ENCODE data around the gene FBXL3.
"Not testable (repeated sequence)": the region's sequence is repeated elsewhere in the genome, so short reads cannot be mapped to it uniquely, and the experiment has no call there.

The FBXL3 gene

DNA sequence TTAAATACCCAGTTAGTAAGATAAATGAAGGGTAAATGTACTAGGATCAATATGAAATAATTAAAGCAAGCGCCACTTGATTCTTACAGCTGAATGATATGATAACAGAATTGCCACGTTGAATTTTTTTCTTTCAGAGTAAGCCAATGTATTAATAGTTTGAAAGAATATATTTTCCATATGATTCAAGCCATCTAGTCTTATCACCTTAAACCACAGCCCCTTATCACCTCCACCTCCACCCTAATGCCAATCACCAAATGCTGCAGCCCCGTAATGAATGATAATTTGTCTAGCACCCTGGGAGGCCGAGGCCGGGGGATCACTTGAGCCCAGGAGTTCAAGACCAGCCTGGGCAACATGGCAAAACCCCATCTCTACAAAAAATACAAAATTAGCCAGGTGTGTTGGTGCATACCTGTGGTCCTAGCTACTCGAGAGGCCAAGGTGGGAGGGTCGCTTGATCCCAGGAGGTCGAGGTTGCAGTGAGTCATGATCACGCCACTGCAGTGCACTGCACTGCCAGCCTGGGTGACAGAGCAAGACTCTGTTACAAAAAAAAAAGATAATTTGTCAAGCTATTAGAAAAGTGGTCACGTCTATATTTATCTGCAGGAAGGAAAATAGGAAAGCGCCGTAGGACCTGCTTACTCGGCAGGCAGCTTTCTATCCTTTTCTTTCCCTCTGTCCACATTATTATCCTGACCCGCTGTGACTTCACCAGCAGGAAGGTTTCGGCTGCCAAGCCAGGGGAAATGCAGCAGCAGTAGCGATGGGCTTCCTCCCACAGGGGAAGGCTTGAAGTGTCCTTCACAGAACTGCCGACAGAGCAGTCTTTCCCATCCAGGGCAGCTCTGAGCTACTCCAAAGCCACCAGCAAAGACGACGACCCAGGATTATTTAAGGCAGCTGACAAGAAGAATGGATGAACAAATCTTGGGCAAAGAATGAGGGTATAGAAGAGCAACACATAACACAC is 54.8 kb downstream of the FBXL3 start:
- TF ChIP-seq, protein P1, sequence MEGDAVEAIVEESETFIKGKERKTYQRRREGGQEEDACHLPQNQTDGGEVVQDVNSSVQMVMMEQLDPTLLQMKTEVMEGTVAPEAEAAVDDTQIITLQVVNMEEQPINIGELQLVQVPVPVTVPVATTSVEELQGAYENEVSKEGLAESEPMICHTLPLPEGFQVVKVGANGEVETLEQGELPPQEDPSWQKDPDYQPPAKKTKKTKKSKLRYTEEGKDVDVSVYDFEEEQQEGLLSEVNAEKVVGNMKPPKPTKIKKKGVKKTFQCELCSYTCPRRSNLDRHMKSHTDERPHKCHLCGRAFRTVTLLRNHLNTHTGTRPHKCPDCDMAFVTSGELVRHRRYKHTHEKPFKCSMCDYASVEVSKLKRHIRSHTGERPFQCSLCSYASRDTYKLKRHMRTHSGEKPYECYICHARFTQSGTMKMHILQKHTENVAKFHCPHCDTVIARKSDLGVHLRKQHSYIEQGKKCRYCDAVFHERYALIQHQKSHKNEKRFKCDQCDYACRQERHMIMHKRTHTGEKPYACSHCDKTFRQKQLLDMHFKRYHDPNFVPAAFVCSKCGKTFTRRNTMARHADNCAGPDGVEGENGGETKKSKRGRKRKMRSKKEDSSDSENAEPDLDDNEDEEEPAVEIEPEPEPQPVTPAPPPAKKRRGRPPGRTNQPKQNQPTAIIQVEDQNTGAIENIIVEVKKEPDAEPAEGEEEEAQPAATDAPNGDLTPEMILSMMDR (IDR thresholded peaks at IDR 0.05; ENCODE audit: control insufficient read depth, insufficient read depth, low read depth, low read length, missing control alignments): no peak
- no peak overlapping the region for H3K4me3 ChIP-seq (ENCODE audit: control insufficient read depth, low read depth, low read length)
- no peak for DNase-seq (ENCODE audit: low read depth)

DNA sequence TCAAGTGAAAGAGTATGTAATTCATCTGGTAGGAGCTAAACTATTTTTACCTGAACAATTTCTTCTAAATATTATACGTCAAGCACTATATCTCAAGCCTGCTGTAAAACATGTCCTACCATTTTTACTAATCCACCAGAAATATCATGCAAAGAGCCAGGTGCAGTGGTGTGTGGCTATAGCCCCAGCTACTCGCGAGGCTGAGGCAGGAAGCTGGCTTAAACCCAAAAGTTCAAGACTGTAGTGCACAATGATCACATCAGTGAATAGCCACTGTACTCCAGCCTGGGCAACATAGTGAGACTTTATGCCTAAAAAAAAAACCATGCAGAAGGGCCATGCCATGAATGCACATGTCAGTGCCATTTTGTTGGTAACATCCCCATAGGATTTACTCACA is 55.7 kb downstream of the FBXL3 start:
- no peak overlapping the region for H3K4me3 ChIP-seq (ENCODE audit: control insufficient read depth, low read depth, low read length)
- TF ChIP-seq, protein P1 (IDR thresholded peaks at IDR 0.05; ENCODE audit: control insufficient read depth, insufficient read depth, low read depth, low read length, missing control alignments): no peak
- no peak for DNase-seq (ENCODE audit: low read depth)

DNA sequence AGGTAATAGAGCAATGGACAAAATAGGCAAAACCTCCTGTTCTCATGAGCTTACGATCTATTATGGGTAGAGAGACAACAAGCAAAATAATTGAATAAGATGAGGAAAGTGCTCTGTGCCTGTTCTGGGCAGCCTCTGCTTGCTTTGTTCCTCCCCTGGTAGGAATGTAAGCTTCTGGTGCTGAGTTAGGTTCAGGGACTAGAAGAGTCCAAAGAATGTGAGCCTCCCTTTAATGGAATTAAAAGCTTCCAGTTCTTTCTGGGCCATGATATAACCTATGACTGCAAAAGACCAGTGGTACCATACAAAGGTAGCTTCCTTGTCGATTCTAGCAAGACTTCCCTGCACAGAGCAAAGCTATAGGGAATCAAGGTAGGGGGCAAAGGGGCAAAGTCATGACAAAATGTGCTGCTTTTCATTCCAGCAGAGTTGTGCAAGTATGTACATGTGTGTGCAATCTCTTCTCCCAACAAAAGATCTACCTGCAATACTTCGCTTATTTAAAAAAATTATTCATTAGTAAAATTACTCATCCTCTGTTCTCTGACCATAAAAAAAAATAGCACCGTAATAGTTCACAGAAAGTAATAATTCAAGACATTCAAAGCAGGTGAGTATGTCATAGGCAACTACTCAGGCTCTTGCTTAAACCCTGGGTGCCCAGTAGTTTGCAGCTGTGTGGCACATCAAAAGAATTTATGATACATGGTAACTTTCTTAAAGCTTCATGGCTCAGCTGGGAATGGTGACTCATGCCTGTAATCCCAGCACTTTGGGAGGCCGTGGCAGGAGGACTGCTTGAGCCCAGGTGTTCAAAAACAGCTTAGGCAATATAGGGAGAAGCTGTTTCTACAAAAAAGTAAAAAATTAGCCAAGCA is 57.2 kb downstream of the FBXL3 start:
- no peak for DNase-seq (ENCODE audit: low read depth)
- H3K4me3 ChIP-seq (ENCODE audit: control insufficient read depth, low read depth, low read length): no peak overlapping the region
- TF ChIP-seq, protein P1 (IDR thresholded peaks at IDR 0.05; ENCODE audit: control insufficient read depth, insufficient read depth, low read depth, low read length, missing control alignments): no peak

DNA sequence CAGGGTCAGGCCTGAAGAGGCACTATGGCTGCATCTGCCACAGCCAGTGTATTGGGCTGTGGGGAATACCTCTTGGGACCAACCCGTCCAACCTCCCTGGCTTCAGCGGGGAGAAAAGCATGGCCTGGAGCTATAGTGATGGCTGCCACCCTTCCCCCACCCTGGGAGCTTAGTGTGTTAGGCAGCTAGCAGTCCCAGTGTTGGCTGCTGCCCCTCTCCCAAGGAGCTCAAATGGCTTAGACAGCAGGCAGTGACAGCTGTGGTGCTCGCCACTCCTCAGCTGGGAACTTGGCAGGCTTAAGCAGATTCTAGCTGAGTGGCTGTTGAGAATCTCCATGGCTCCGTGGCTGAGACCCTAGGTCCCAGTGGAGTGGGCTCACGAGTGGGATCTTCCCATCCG is 58.9 kb downstream of the FBXL3 start:
- no peak for DNase-seq (ENCODE audit: low read depth)
- TF ChIP-seq, protein P1 (IDR thresholded peaks at IDR 0.05; ENCODE audit: control insufficient read depth, insufficient read depth, low read depth, low read length, missing control alignments): no peak
- H3K4me3 ChIP-seq (ENCODE audit: control insufficient read depth, low read depth, low read length): no peak overlapping the region

DNA sequence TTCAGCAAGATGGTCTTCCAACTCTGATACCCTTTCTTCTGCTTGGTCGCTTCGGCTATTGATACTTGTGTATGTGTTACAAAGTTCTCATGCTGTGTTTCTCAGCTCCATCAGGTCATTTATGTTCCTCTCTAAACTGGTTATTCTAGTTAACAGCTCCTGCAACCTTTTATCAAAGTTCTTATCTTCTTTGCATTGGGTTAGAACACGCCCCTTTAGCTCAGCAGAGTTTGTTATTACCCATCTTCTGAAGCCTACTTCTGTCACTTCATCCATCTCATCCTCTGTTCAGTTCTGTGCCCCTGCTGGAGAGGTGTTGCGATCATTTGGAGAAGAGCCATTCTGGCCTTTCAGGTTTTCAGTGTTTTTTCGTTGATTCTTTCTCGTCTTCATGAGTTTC is 59.9 kb downstream of the FBXL3 start:
- DNase-seq (ENCODE audit: low read depth): no peak
- no peak overlapping the region for H3K4me3 ChIP-seq (ENCODE audit: control insufficient read depth, low read depth, low read length)
- TF ChIP-seq, protein P1 (IDR thresholded peaks at IDR 0.05; ENCODE audit: control insufficient read depth, insufficient read depth, low read depth, low read length, missing control alignments): no peak

DNA sequence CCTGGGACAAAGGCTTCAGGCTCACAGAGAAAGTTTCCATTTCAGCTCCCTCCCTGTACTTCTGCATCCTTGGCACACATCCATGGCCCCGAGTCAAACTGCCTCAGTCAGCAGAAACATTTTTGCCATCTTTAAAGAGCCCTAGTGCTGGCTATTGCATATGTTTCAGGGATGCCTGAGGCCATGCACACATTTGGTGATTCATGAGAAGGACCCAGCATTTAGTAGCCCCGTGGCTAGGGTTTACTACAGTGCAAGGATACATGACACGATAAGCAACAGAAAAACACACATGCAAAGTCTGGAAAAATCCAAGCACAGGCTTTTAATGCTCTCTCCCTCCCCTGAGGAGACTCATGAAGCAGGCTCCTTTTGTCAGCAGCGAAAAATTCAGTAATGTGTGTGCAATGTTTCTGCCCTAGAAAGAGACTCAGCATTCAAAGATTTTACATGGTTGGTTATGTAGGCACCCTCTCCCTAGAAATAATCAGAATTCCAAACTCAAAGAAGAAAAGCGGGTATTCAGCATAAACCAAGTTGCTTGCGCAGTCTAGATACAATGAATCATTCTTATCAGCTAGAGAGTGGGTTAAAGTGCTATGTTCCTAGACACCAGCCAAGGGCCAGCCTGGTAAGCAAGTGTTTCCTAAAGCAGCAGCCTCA is 61.1 kb downstream of the FBXL3 start:
- peak; percentile 44 for DNase-seq (ENCODE audit: low read depth)
- no peak overlapping the region for H3K4me3 ChIP-seq (ENCODE audit: control insufficient read depth, low read depth, low read length)
- TF ChIP-seq, protein P1 (IDR thresholded peaks at IDR 0.05; ENCODE audit: control insufficient read depth, insufficient read depth, low read depth, low read length, missing control alignments): no peak

DNA sequence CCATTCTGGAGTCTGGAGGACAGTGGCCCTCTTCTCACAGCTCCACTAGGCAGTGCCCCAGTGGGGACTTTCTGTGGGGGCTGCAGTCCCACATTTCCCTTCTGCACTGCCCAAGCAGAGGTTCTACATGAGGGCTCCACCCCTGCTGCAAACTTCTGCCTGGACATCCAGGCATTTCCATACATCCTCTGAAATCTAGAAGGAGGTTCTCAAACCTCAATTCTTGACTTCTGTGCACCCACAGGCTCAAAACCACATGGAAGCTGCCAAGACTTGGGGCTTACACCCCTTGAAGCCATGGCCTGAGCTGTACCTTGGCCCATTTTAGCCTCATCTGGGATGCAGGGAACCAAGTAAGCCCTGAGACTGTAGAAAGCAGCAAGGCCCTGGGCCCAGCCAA is 67.2 kb downstream of the FBXL3 start:
- DNase-seq (ENCODE audit: low read depth); H3K4me3 ChIP-seq (ENCODE audit: control insufficient read depth, low read depth, low read length): not testable (repeated sequence)

Measured in AG09309 (cell line).